ENCODE results near the gene CHI3L2. TPM values are rescaled to one million over a fixed set of nuclear protein-coding genes. Genes with fewer than 3 reads are reported as not detected.

CHI3L2 gene
- total and polyA plus RNA-seq, 9 of the 15 experiments (the other 6 are each of a cell fraction or from before 2014, with no cell fraction given) = 0.07 to 0.27 (median 0.15) TPM; not detected in 6

DNA sequence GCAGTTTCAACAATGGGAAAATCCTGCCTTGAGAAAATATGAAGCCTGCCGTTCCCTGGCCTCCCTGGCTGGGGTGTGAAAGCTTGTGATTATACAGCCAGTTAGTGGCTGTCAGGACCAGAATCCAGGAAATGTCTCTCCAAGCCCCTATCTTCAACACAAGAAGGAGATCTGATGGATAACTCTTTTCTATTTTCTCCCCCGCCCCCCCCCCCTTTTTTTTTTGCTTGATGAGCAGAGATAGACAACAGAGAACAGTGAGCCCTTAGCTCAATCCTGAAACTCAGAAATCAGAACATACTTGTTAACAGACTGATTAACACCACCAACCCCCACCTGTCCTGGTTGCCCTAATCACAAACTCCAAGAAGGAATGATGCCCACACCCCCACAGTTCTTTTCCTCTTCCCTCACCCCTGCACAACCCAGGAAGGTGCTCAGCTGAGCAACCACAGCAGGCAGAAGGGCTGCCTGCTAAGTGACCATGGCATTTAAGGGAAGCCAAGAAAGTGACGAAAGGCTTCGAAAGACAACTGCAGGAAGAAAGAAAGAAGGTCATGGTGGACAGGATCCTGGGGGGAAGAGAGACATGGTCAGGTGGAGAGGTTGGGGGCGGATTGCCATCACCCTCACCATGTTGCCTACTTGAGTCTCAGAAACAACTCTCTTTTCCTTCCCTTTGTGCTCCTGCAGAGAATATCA lies 14.7 kb upstream of the CHI3L2 start:
- no TSS peak for BruUV-seq (replicated peaks)
- TF ChIP-seq TAL1 (IDR thresholded peaks at IDR 0.05) = no peak
- TF ChIP-seq, protein P1, sequence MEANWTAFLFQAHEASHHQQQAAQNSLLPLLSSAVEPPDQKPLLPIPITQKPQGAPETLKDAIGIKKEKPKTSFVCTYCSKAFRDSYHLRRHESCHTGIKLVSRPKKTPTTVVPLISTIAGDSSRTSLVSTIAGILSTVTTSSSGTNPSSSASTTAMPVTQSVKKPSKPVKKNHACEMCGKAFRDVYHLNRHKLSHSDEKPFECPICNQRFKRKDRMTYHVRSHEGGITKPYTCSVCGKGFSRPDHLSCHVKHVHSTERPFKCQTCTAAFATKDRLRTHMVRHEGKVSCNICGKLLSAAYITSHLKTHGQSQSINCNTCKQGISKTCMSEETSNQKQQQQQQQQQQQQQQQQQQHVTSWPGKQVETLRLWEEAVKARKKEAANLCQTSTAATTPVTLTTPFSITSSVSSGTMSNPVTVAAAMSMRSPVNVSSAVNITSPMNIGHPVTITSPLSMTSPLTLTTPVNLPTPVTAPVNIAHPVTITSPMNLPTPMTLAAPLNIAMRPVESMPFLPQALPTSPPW (CRISPR knock-in tag; IDR thresholded peaks at IDR 0.05) = peak; percentile 71; the same call in 1 of the 2 replicates
- TF ChIP-seq MEF2D (tag; conservative IDR thresholded peaks at IDR 0.05; ENCODE audit: low read depth) = peak; percentile 61; the same call in 1 of the 2 replicates
- no peak for TF ChIP-seq MTA2 (IDR thresholded peaks at IDR 0.05; ENCODE audit: low read depth)
- no peak for TF ChIP-seq HSF4 (CRISPR knock-in tag; IDR thresholded peaks at IDR 0.05; ENCODE audit: borderline replicate concordance)
- TF ChIP-seq, protein P2, sequence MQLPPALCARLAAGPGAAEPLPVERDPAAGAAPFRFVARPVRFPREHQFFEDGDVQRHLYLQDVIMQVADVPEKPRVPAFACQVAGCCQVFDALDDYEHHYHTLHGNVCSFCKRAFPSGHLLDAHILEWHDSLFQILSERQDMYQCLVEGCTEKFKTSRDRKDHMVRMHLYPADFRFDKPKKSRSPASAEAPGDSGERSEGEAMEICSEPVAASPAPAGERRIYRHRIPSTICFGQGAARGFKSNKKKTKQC (CRISPR knock-in tag; IDR thresholded peaks at IDR 0.05) = no peak
- TF ChIP-seq CHD4 (IDR thresholded peaks at IDR 0.05; ENCODE audit: insufficient read depth, insufficient replicate concordance, low read depth, low read length, poor library complexity, severe bottlenecking) = no peak
- no peak for TF ChIP-seq SNRNP70 (optimal IDR thresholded peaks at IDR 0.05; ENCODE audit: low read depth, low read length)
- no peak for TF ChIP-seq ZNF311 (CRISPR knock-in tag; IDR thresholded peaks at IDR 0.05)
- TF ChIP-seq, protein P3, sequence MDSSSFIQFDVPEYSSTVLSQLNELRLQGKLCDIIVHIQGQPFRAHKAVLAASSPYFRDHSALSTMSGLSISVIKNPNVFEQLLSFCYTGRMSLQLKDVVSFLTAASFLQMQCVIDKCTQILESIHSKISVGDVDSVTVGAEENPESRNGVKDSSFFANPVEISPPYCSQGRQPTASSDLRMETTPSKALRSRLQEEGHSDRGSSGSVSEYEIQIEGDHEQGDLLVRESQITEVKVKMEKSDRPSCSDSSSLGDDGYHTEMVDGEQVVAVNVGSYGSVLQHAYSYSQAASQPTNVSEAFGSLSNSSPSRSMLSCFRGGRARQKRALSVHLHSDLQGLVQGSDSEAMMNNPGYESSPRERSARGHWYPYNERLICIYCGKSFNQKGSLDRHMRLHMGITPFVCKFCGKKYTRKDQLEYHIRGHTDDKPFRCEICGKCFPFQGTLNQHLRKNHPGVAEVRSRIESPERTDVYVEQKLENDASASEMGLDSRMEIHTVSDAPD (CRISPR knock-in tag; IDR thresholded peaks at IDR 0.05) = no peak
- TF ChIP-seq, protein P4, sequence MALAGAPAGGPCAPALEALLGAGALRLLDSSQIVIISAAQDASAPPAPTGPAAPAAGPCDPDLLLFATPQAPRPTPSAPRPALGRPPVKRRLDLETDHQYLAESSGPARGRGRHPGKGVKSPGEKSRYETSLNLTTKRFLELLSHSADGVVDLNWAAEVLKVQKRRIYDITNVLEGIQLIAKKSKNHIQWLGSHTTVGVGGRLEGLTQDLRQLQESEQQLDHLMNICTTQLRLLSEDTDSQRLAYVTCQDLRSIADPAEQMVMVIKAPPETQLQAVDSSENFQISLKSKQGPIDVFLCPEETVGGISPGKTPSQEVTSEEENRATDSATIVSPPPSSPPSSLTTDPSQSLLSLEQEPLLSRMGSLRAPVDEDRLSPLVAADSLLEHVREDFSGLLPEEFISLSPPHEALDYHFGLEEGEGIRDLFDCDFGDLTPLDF (CRISPR knock-in tag; IDR thresholded peaks at IDR 0.05) = no peak
- TF ChIP-seq LARP7 (IDR thresholded peaks at IDR 0.05) = no peak
- TF ChIP-seq ZKSCAN3 (CRISPR knock-in tag; IDR thresholded peaks at IDR 0.05) = no peak
- no peak for TF ChIP-seq NR1H2 (CRISPR knock-in tag; IDR thresholded peaks at IDR 0.05)
- TF ChIP-seq DACH1 (IDR thresholded peaks at IDR 0.05; ENCODE audit: partially characterized antibody) = no peak

More for the DNA sequence above, 14.7 kb upstream of the CHI3L2 start:
- intact Hi-C loops (cut with micrococcal nuclease) (loop anchor here (10.0 kb wide), 1 partner anchor 452 kb away; no protein-coding TSS in a partner anchor), in situ Hi-C loops (cut with MboI) (no loop called here)
- ChIA-PET POLR2A (no interaction called here), CTCF (ENCODE audit: low intra/inter-chr PET ratio) (no interaction called here)
- 13% methylated on average over 5 of the region's 5 CpGs for WGBS (ENCODE audit: insufficient coverage, low coverage, missing lambda C conversion rate)
- no peaks in the 10 kb centered on the region for H3K9me1 ChIP-seq (ENCODE audit: control insufficient read depth, insufficient read depth, low read length)
- no peaks in the 10 kb centered on the region for H3K36me3 ChIP-seq (ENCODE audit: control insufficient read depth, insufficient read depth, low read length)
- FAIRE-seq = no peak
- no peak overlapping the region for H3K4me2 ChIP-seq (ENCODE audit: insufficient read depth, low read length)
- peaks cover 0 to 5% of the 10 kb centered on the region in 2 experiments; a peak in 1 of 5 replicates for H3K27me3 ChIP-seq (ENCODE audit: control insufficient read depth in 2 of 2, insufficient read depth in 2 of 2, low read length in 2 of 2)
- H3K9ac ChIP-seq (ENCODE audit: insufficient read depth in 1 of 2, low read depth in 2 of 2, low read length in 2 of 2) = no peak overlapping the region
- ATAC-seq = peak; percentile 28; the same call in 2 of the 3 replicates
- H3K9me3 ChIP-seq (replicated peaks; ENCODE audit: control insufficient read depth, insufficient read depth, low read depth, low read length) = no peaks in the 10 kb centered on the region
- no peaks in the 10 kb centered on the region for H4K20me1 ChIP-seq (replicated peaks; ENCODE audit: control insufficient read depth, insufficient read depth, low read length)
- no peak overlapping the region for H2AFZ ChIP-seq (ENCODE audit: low read depth, low read length)
- no peaks in the 10 kb centered on the region for H3K79me2 ChIP-seq (ENCODE audit: control insufficient read depth, insufficient read depth, low read length)
- no peak for DNase-seq (ENCODE audit: extremely low read depth in 1 of 4, low spot score in 3 of 4)
- H3K27ac ChIP-seq (ENCODE audit: extremely low read depth, low read depth, low read length) = no peak overlapping the region
- peaks cover 0 to 10% of the 10 kb centered on the region in 2 experiments; a peak in 2 of 5 replicates for H3K4me1 ChIP-seq (replicated peaks in 1 of 2; ENCODE audit: control insufficient read depth in 2 of 2, insufficient read depth in 2 of 2, low read length in 2 of 2)
- H3K4me3 ChIP-seq = no peak overlapping the region
